GM12878 (cell line): ENCODE results near the gene FANCB. TPM values are rescaled to one million over a fixed set of nuclear protein-coding genes. Genes with fewer than 3 reads are reported as not detected.
A peak's percentile ranks its signal among the peaks of the same experiment; 100 is the strongest.

Experiments used
- ATAC-seq: fragments of 200-7000 bp; cut with Tn5 transposase; 3 replicates; pipeline ENCODE4 v1.9.1; 2020; ENCODE audit warnings: mild to moderate bottlenecking, moderate library complexity
- BruUV-seq: library from RNA; stranded (reverse); fragments of 400-500 nt; replicated peaks from 2 replicates; lab custom pipeline; 2021; lab: Mats Ljungman, UMichigan
- CTCF ChIA-PET: fragments of 300-600 bp; sonication (Branson Sonifier 250); formaldehyde crosslinking; extraction: SDS; loops from one replicate; lab custom pipeline; 2021; ENCODE audit warnings: inconsistent platforms; lab: Yijun Ruan, JAX
- POLR2A ChIA-PET: fragments of 350-600 bp; formaldehyde crosslinking; extraction: SDS; loops from one replicate; lab custom pipeline; 2021; ENCODE audit warnings: inconsistent platforms; lab: Charles Lee
- RAD21 ChIA-PET: fragments of 300-600 bp; sonication (Branson Sonifier 250); formaldehyde crosslinking; loops from one replicate; lab custom pipeline; 2023; ENCODE audit warnings: antibody characterized with exemption; ENCODE audit not compliant: unreplicated experiment; lab: Charles Lee
- SMC1A ChIA-PET: fragments of 300-600 bp; sonication (Branson Sonifier 250); formaldehyde crosslinking; loops from one replicate; lab custom pipeline; 2023; ENCODE audit not compliant: unreplicated experiment, uncharacterized antibody; lab: Charles Lee
- DNase-seq: peaks from one replicate; pipeline ENCODE4 v3.0.0-alpha.2; 2011; ENCODE audit warnings: low read depth, low spot score
- FAIRE-seq: peaks from 3 replicates; lab custom pipeline; 2011; peaks lifted over from hg19 to GRCh38; lab: Jason Lieb, UNC
- H2AFZ ChIP-seq: 2 replicates; pipeline ENCODE4 v1.6.0; 2011; ENCODE audit warnings: low read depth, low read length, control low read depth; ENCODE audit not compliant: control insufficient read depth
- H3K27ac ChIP-seq: 2 replicates; pipeline ENCODE4 v1.5.1; 2011; ENCODE audit warnings: control low read depth; ENCODE audit not compliant: control insufficient read depth, insufficient read depth
- H3K27me3 ChIP-seq, 2 experiments: replicated peaks in 1 of 2; 2 replicates each; pipeline versions ENCODE4 v1.6.0 to v1.6.1; 2011; ENCODE audit warnings: low read length in 1 of 2; ENCODE audit not compliant: control insufficient read depth in 2 of 2, insufficient read depth in 2 of 2
- H3K36me3 ChIP-seq, 2 experiments: 2 replicates each; pipeline ENCODE4 v1.5.1; 2011; ENCODE audit warnings: low read length in 1 of 2; ENCODE audit not compliant: control insufficient read depth in 2 of 2, insufficient read depth in 2 of 2
- H3K4me1 ChIP-seq: 2 replicates; pipeline ENCODE4 v1.6.1; 2011; ENCODE audit warnings: mild to moderate bottlenecking, low read length, moderate library complexity, mixed read lengths; ENCODE audit not compliant: control insufficient read depth, insufficient read depth
- H3K4me2 ChIP-seq: 2 replicates; pipeline ENCODE4 v1.6.0; 2011; ENCODE audit warnings: control low read depth; ENCODE audit not compliant: control insufficient read depth, insufficient read depth
- H3K4me3 ChIP-seq: fragments of 200-600 bp; sonication (generic); 2 replicates; pipeline ENCODE4 v1.5.1; 2016
- H3K79me2 ChIP-seq: 2 replicates; pipeline ENCODE4 v1.6.0; 2011; ENCODE audit warnings: low read length; ENCODE audit not compliant: control insufficient read depth, insufficient read depth
- H3K9ac ChIP-seq: 2 replicates; pipeline ENCODE4 v1.8.0; 2011; ENCODE audit warnings: low read length, control low read depth, mixed read lengths; ENCODE audit not compliant: control insufficient read depth, insufficient read depth
- H3K9me3 ChIP-seq: replicated peaks from 3 replicates; pipeline ENCODE4 v1.5.1; 2011; ENCODE audit warnings: mild to moderate bottlenecking, low read length; ENCODE audit not compliant: control insufficient read depth, insufficient read depth
- H4K20me1 ChIP-seq: 2 replicates; pipeline ENCODE4 v1.6.0; 2011; ENCODE audit not compliant: control insufficient read depth, insufficient read depth
- E4F1 ChIP-seq: fragments of 450-650 bp; IDR thresholded peaks from 2 replicates; pipeline ENCODE4 v1.6.1; 2018; ENCODE audit warnings: borderline replicate concordance, mild to moderate bottlenecking; ENCODE audit not compliant: partially characterized antibody
- ELK1 ChIP-seq: IDR thresholded peaks from 2 replicates; pipeline ENCODE4 v1.6.1; 2012; ENCODE audit warnings: low read depth, low read length, improper control_type of control experiment
- ESRRA ChIP-seq: IDR thresholded peaks from 2 replicates; pipeline ENCODE4 v1.6.1; 2012; ENCODE audit warnings: mild to moderate bottlenecking, low read length, improper control_type of control experiment
- POLR2AphosphoS2 ChIP-seq: IDR thresholded peaks from 2 replicates; pipeline ENCODE4 v1.6.1; 2011; ENCODE audit warnings: low read depth, mild to moderate bottlenecking, low read length, improper control_type of control experiment, moderate library complexity
- SIX5 ChIP-seq: IDR thresholded peaks from 2 replicates; pipeline ENCODE4 v1.6.1; 2011; ENCODE audit warnings: mild to moderate bottlenecking, low read depth, low read length, moderate library complexity; ENCODE audit not compliant: severe bottlenecking
- SREBF1 ChIP-seq: IDR thresholded peaks from 2 replicates; pipeline ENCODE4 v1.6.1; 2012; ENCODE audit warnings: mild to moderate bottlenecking, low read length
- USF1 ChIP-seq: IDR thresholded peaks from 2 replicates; pipeline ENCODE4 v1.6.1; 2011; ENCODE audit warnings: borderline replicate concordance, low read depth, mild to moderate bottlenecking, moderate library complexity, mixed read lengths, low read length; ENCODE audit not compliant: insufficient read depth; ENCODE audit errors: extremely low read length
- ZNF384 ChIP-seq: IDR thresholded peaks from 2 replicates; pipeline ENCODE4 v1.6.1; 2012; ENCODE audit warnings: low read depth, mild to moderate bottlenecking, low read length, improper control_type of control experiment, borderline replicate concordance
- WGBS: methylation state at CpG from one replicate; pipeline ENCODE4 v1.1.6; 2016; ENCODE audit warnings: low lambda C conversion rate; ENCODE audit not compliant: insufficient replicate concordance, insufficient coverage; ENCODE audit errors: missing lambda C conversion rate; 5-methylcytosine and 5-hydroxymethylcytosine counted together
- in situ Hi-C: fragments of 300-500 bp; cut with MboI; formaldehyde crosslinking; loops from 9 replicates; pipeline ENCODE4 v1.14.3; 2018; ENCODE audit warnings: mixed read lengths
- intact Hi-C: fragments of 100-400 bp; cut with micrococcal nuclease; formaldehyde crosslinking; loops from one replicate; pipeline ENCODE4 v1.14.2; 2022; ENCODE audit not compliant: unreplicated experiment
- polyA plus RNA-seq, 11 experiments: library from polyadenylated mRNA; depleted of rRNA in 4 of 11; unstranded in 6 of 11; stranded (reverse) in 5 of 11; fragments of >200 nt; fragmentation: Nextera tagmentation in 4 of 11; fragmentation: Illumina TruSeq in 1 of 11; extraction: Ambion mirVana in 4 of 11; extraction: Trizol in 1 of 11; gene quantifications; 1 replicate in 1 of 11; 2 replicates in 10 of 11; pipeline versions ENCODE4 v1.2.1 to v1.2.3, GENCODE V29; 2011 to 2016; ENCODE audit warnings: inconsistent platforms in 2 of 11, missing spikeins in 2 of 11, low read depth in 1 of 11
- total RNA-seq, 4 experiments: library from RNA; depleted of rRNA in 3 of 4; stranded (reverse); fragments of >200 nt in 3 of 4; fragmentation: Illumina TruSeq in 1 of 4; extraction: Trizol in 1 of 4; gene quantifications; 2 replicates each; pipeline versions ENCODE4 v1.2.1 to v1.2.3, GENCODE V29; 2013 to 2021

The FANCB gene
- total and polyA plus RNA-seq, 10 of the 15 experiments (the other 5 are each of a cell fraction or from before 2014, with no cell fraction given): 3.0 to 14.6 (median 8.4) TPM

- WGBS: 15% methylated on average over 8 of the region's 8 CpGs
- Histone ChIP-seq H2AFZ (peak overlapping the region; percentile 56), H3K4me3 (peak overlapping the region; percentile 73), H3K4me2 (peak overlapping the region; percentile 79), H3K9ac (peak overlapping the region; percentile 77), H3K27ac (peak overlapping the region; percentile 69), H3K4me1 (no peaks in the 10 kb centered on the region), H3K79me2 (peaks cover 18% of the 10 kb centered on the region), H3K36me3 (no peaks in the 10 kb centered on the region), H3K27me3 (no peaks in the 10 kb centered on the region), H4K20me1 (no peaks in the 10 kb centered on the region)
- ATAC-seq (no peak), FAIRE-seq (no peak), DNase-seq (no peak)
- ChIA-PET POLR2A (interaction anchor here (1.0 to 1.1 kb wide), 3 partner anchors 12 to 60 kb away, joined by 3 read pairs; no protein-coding TSS in a partner anchor), CTCF (no interaction called here), RAD21 (interaction anchor here (1.1 kb wide), 1 partner anchor 12 kb away, joined by 7 read pairs; no protein-coding TSS in a partner anchor), SMC1A (interaction anchor here (1.0 kb wide), 1 partner anchor 367 kb away, joined by 3 read pairs; no protein-coding TSS in a partner anchor)
- TSS peak; percentile 78 for BruUV-seq
- in situ Hi-C loops: no loop called here
- intact Hi-C loops: loop anchor here (5.0 to 10.0 kb wide), 2 partner anchors 271 to 1141 kb away; partner anchors contain the start of genes OFD1 and TRAPPC2
- TF ChIP-seq ELK1 (no peak), POLR2AphosphoS2 (no peak), ESRRA (no peak), E4F1 (no peak), USF1 (no peak), ZNF384 (no peak), SREBF1 (no peak), SIX5 (no peak)
- TF ChIP-seq, all 136 proteins: peak for 0
- H3K9me3 ChIP-seq: no peaks in the 10 kb centered on the region
These were observed 794 bp upstream of the FANCB start for GRCh38 chrX:14873676-14874049.
